Measurements from ENCODE around the gene PRDM5.

PRDM5 gene

GRCh38 chr4:120918788-120919187 lies 3.7 kb downstream of the PRDM5 start:
- TF ChIP-seq CTCF (IDR thresholded peaks at IDR 0.05; ENCODE audit: low read depth, low read length, missing control alignments): no peak
- DNase-seq (ENCODE audit: extremely low read depth, low read depth): no peak
- no peak overlapping the region for H3K4me3 ChIP-seq (replicated peaks; ENCODE audit: low read depth, low read length)

- H3K4me3 ChIP-seq (replicated peaks; ENCODE audit: low read depth, low read length): no peak overlapping the region
- DNase-seq (ENCODE audit: extremely low read depth, low read depth): no peak
- TF ChIP-seq CTCF (IDR thresholded peaks at IDR 0.05; ENCODE audit: low read depth, low read length, missing control alignments): no peak
Observed at GRCh38 chr4:120918092-120918491, 4.4 kb downstream of the PRDM5 start.

- DNase-seq (ENCODE audit: extremely low read depth, low read depth): no peak
- TF ChIP-seq CTCF (IDR thresholded peaks at IDR 0.05; ENCODE audit: low read depth, low read length, missing control alignments): no peak
Observed at GRCh38 chr4:120916937-120917336, 5.6 kb downstream of the PRDM5 start.

GRCh38 chr4:120915336-120915735 lies 7.2 kb downstream of the PRDM5 start:
- DNase-seq (ENCODE audit: extremely low read depth, low read depth): no peak
- H3K4me3 ChIP-seq (replicated peaks; ENCODE audit: low read depth, low read length): no peak overlapping the region
- no peak for TF ChIP-seq CTCF (IDR thresholded peaks at IDR 0.05; ENCODE audit: low read depth, low read length, missing control alignments)

More at GRCh38 chr4:120916937-120917336, 5.6 kb downstream of the PRDM5 start:
- no peak overlapping the region for H3K4me3 ChIP-seq (replicated peaks; ENCODE audit: low read depth, low read length)

- no peak for TF ChIP-seq CTCF (IDR thresholded peaks at IDR 0.05; ENCODE audit: low read depth, low read length, missing control alignments)
- DNase-seq (ENCODE audit: extremely low read depth, low read depth): no peak
- no peak overlapping the region for H3K4me3 ChIP-seq (replicated peaks; ENCODE audit: low read depth, low read length)
Observed at GRCh38 chr4:120903419-120903818, 19.1 kb downstream of the PRDM5 start.

- no peak for DNase-seq (ENCODE audit: extremely low read depth, low read depth)
- no peak for TF ChIP-seq CTCF (IDR thresholded peaks at IDR 0.05; ENCODE audit: low read depth, low read length, missing control alignments)
- no peak overlapping the region for H3K4me3 ChIP-seq (replicated peaks; ENCODE audit: low read depth, low read length)
Observed at GRCh38 chr4:120902925-120903324, 19.6 kb downstream of the PRDM5 start.

GRCh38 chr4:120901731-120902130 lies 20.8 kb downstream of the PRDM5 start:
- no peak for TF ChIP-seq CTCF (IDR thresholded peaks at IDR 0.05; ENCODE audit: low read depth, low read length, missing control alignments)
- H3K4me3 ChIP-seq (replicated peaks; ENCODE audit: low read depth, low read length): no peak overlapping the region
- no peak for DNase-seq (ENCODE audit: extremely low read depth, low read depth)

All from HFF-Myc (cell line).